AG04450 (cell line): ENCODE results near the gene PIGQ. TPM values are rescaled to one million over a fixed set of nuclear protein-coding genes. Genes with fewer than 3 reads are reported as not detected.

Experiments used
- CTCF ChIA-PET: fragments of 300-600, 350-600 bp; formaldehyde crosslinking; extraction: SDS; loops from one replicate; lab custom pipeline; 2022; ENCODE audit warnings: antibody characterized with exemption, inconsistent platforms; lab: Charles Lee
- POLR2A ChIA-PET: fragments of 350-600 bp; formaldehyde crosslinking; extraction: SDS; loops from one replicate; lab custom pipeline; 2021; ENCODE audit warnings: antibody characterized with exemption, inconsistent platforms; lab: Yijun Ruan, JAX
- DNase-seq: peaks from one replicate; pipeline ENCODE4 v3.0.0-alpha.2; 2011; ENCODE audit warnings: low read depth, low spot score
- H3K27ac ChIP-seq: one replicate; pipeline ENCODE4 v1.5.1; 2012; ENCODE audit warnings: low read depth, low read length, control low read depth
- H3K27me3 ChIP-seq: one replicate; pipeline ENCODE4 v1.6.0; 2012; ENCODE audit warnings: low read length; ENCODE audit not compliant: control insufficient read depth, insufficient read depth
- H3K4me3 ChIP-seq: 2 replicates; pipeline ENCODE4 v1.5.1; 2011; ENCODE audit warnings: mild to moderate bottlenecking, low read depth, low read length, control low read depth
- H3K9me3 ChIP-seq: 2 replicates; pipeline ENCODE4 v1.5.1; 2012; ENCODE audit warnings: low read length; ENCODE audit not compliant: control insufficient read depth, insufficient read depth
- polyA minus RNA-seq: library from RNA; depleted of rRNA, polyadenylated mRNA; stranded (reverse); fragments of >200 nt; gene quantifications from 2 replicates; pipeline ENCODE4 v1.2.3, GENCODE V29; 2011; rRNA and poly(A)+ RNA removed
- polyA plus RNA-seq: library from polyadenylated mRNA; depleted of rRNA; stranded (reverse); fragments of >200 nt; gene quantifications from 2 replicates; pipeline ENCODE4 v1.2.3, GENCODE V29; 2011; rRNA removed
- TF ChIP-seq, protein P1 (sequence below): IDR thresholded peaks from 2 replicates; pipeline ENCODE4 v1.5.1; 2011; ENCODE audit warnings: low read depth, low read length, control low read depth, inconsistent platforms

PIGQ gene
- polyA plus RNA-seq (12.1 and 17.6 TPM in 2 replicates), polyA minus RNA-seq (26.2 and 28.4 TPM in 2 replicates)

DNA sequence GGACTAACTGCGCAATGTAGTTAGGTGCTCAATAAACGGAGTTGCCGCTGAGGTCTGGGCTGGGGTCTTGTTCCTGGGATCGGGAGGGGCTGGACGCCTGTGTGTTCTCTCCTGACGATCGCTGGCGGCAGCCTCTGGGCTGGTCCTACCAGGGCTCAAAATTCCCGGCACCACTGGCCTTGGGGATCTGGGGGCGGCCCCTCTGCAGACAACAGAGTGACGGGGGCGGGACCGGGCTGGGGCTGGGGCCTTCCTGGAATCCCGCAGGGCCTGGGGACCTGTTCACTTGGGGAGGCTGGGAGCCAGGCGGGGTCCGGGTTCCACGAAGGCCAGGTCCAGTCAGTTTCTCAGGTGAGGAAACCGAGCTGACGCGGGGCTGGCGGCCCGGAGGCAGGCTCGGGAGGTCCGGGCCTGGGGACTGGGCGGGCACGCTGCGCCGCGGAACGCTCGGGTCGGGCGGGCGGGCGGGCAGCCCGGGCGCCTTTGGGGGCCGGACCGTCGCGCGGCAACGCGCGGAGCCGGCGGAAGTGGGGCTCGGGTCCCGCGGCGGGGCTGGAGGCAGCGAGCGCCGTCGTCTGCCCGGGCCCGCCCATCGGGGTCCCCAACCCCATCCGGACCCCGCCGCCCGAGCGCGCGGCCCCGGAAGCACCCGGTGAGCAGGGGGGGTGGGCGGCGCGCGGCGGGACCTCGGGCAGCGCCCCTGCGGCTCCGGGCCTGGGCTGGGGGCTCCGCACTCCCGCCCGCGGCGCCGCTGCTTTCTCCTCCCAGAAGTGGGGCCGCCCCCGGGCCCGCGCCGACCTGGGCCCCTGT, at the start of gene PIGQ:
Gene PIGQ, plus strand, starts transcription at position 524 of the 810 bp plus-strand sequence. CDS start 4,107 bp downstream, outside the sequence.
- TF ChIP-seq, protein P1, sequence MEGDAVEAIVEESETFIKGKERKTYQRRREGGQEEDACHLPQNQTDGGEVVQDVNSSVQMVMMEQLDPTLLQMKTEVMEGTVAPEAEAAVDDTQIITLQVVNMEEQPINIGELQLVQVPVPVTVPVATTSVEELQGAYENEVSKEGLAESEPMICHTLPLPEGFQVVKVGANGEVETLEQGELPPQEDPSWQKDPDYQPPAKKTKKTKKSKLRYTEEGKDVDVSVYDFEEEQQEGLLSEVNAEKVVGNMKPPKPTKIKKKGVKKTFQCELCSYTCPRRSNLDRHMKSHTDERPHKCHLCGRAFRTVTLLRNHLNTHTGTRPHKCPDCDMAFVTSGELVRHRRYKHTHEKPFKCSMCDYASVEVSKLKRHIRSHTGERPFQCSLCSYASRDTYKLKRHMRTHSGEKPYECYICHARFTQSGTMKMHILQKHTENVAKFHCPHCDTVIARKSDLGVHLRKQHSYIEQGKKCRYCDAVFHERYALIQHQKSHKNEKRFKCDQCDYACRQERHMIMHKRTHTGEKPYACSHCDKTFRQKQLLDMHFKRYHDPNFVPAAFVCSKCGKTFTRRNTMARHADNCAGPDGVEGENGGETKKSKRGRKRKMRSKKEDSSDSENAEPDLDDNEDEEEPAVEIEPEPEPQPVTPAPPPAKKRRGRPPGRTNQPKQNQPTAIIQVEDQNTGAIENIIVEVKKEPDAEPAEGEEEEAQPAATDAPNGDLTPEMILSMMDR = no peak
- H3K4me3 ChIP-seq = peak within 1 kb of the TSS; percentile 76
- CTCF ChIA-PET = interaction anchor here (0.6 kb wide), 1 partner anchor 163 kb away, joined by 3 read pairs; no protein-coding TSS in a partner anchor
- POLR2A ChIA-PET = no interaction called here
- H3K9me3 ChIP-seq = no peaks in the 10 kb centered on the region
- H3K27me3 ChIP-seq = no peaks in the 10 kb centered on the region
- no peak for DNase-seq
- peak within 1 kb of the TSS; percentile 61 for H3K27ac ChIP-seq

DNA sequence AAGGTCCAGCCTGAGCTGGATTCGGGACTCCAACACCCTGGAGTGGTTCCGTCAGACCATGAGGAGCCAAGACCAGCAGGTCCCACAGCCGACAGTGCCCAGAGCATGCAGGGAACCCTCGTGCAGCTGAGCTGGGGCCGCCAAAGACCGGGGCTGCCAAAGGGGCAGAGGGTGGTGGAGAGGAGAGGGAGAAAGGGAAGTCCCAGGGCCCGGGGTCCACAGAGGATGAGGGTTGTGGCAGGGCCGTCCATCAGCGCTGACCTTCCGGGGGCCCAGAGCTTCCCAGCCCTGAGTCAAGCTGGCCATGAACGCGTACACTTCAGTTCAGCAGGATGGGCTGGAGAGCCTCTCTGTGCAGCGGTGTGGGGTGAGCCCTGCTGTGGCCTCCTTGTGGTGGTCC, 48.9 kb upstream of the PIGQ start:
- POLR2A ChIA-PET = no interaction called here
- Histone ChIP-seq H3K9me3 (no peaks in the 10 kb centered on the region; the same call in 1 of the 2 replicates), H3K4me3 (no peak overlapping the region), H3K27me3 (no peaks in the 10 kb centered on the region), H3K27ac (no peak overlapping the region)
- TF ChIP-seq, protein P1 = no peak
- DNase-seq = no peak
- CTCF ChIA-PET = no interaction called here

DNA sequence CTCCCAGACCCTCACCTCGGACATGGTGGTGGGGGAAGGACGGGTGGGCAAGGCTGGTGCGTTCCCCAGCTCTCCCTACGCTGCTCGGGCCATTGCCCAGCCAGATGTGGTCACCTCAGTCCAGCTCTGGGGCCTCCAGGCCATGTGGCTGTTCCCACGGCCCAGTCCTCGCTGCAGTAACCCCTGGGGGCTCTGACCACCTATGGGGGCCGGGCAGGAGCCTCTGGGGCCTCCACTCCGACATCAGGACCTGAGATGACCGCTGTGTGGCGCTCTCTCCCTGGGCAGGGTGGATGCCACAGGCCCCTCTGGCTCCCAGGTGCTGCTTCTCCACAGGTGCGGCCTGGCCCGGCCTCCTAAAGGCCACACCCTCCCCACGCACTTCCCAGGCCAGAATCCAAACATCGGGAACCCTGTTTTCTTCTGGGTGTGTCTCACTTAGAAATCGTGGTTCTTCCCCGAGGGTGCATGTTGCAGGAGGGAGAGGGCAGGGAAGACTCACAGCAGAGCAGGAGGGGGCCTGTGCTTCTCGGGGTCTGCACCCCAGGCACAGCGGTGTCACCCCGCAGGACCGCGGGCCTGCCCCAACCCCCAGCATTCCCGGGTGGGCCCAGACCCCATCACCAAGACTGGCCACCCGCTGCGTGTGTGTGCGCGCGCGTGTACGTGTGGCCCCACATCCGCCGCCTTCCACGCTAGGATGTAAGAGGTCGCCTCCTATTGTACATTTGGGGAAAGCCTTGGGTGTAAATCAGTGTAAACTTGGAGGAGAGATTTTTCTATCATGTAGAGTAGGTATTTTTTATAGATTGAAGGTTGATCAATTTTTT, 48.2 kb upstream of the PIGQ start:
- H3K27ac ChIP-seq = no peak overlapping the region
- DNase-seq = no peak
- ChIA-PET CTCF (interaction anchor here (0.6 kb wide), 1 partner anchor 1290 kb away, joined by 3 read pairs; no protein-coding TSS in a partner anchor), POLR2A (no interaction called here)
- no peak overlapping the region for H3K4me3 ChIP-seq
- H3K9me3 ChIP-seq = no peaks in the 10 kb centered on the region; the same call in 1 of the 2 replicates
- no peaks in the 10 kb centered on the region for H3K27me3 ChIP-seq
- TF ChIP-seq, protein P1 = no peak

DNA sequence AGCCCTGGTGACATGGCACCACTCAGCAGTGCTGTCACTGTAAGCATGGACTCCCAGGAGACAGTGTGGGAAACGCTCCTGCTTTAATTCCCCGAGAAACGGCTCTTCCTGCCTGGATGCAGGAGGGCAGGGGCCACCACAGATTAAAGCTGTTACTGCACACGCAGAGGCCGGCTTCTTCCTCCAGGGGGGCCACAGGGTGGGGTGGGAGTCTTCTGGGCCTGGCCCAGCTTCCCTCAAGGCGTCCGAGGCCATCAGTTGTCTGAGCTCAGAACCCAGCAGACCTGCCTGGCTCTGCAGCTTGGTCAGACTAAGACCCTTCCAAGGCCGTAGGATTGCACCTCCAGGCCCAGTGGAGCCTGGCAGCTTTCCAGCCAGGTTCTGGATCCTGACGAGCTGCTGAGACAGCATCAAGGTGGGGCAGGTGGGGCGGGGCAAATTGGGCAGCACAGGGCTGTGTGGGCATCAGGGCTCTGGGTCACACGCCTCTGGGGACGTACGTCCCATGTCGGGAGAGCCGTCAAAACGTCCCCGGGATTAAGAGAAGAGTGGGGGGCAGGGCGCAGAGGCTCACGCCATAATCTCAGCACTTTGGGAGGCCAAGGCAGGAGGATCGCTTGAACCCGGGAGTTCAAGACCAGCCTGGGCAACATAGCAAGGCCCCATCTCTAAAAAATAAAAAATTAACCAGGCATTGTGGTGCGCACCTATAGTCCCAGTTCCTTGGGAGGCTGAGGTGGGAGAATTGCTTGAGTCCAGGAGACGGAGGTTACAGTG, 47.3 kb upstream of the PIGQ start:
- CTCF ChIA-PET = interaction anchor here (0.6 kb wide), 1 partner anchor 1289 kb away, joined by 3 read pairs; no protein-coding TSS in a partner anchor

More for the DNA sequence above, 47.3 kb upstream of the PIGQ start:
- DNase-seq = no peak
- Histone ChIP-seq H3K4me3 (no peak overlapping the region), H3K27me3 (no peaks in the 10 kb centered on the region), H3K9me3 (no peaks in the 10 kb centered on the region; the same call in 1 of the 2 replicates), H3K27ac (no peak overlapping the region)
- TF ChIP-seq, protein P1 = no peak
- POLR2A ChIA-PET = no interaction called here
